Measurements from ENCODE around the gene RPS4Y1.
A peak's percentile ranks its signal among the peaks of the same experiment; 100 is the strongest.
"Not testable (repeated sequence)": the region's sequence is repeated elsewhere in the genome, so short reads cannot be mapped to it uniquely, and the experiment has no call there.

Gene RPS4Y1

DNA sequence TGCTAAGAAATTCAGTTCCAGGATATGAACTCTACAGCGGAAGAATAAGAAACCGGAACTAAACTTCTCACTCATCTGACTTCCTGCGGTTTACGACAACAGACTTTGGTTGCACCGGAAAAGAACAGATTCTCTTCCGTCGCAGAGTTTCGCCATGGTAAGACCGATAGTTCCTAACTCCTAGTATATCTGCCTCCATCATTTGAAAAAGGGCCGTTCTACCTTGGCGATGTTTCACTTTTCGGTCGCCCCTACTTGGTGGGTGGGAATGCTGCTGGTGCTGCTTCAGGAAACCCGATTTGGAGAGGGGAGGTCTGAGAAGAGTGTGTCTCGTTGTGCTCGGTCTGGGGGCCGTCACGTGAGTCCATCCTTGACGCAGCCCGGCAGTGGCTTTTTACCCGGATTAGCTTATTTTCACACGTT is at the start of gene RPS4Y1:
RPS4Y1 (plus strand) TSS at position 132 of the 423 bp plus-strand sequence; CDS start at position 155, 23 bp downstream.
- peak in 3 of 6 experiments; percentile 43 to 67 (median 44) for DNase-seq

DNA sequence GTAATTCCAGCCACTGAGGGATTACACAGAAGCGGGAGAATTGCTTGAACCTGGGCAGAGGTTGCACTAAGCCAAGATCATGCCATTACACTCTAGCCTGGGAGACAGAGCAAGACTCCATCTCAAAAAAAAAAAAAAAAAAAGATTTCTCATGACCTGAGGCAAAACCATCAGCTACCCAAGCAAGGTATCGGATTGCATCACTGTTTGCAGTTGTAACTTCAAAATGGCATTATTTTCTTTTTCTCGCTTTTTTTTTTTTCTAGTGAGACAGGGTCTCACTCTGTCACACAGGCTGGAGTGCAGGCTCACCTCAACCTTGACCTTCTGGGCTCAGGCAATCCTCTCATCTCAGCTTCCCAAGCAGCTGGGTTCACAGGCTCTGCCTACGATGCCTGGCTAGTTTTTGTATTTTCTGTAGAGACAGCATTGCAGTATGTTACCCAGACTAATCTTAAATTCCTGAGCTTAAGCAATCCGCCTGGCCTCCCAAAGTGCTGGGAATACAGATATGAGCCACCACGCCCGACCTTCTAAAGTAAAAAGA is 44.4 kb upstream of the RPS4Y1 start:
- DNase-seq = no peak

DNA sequence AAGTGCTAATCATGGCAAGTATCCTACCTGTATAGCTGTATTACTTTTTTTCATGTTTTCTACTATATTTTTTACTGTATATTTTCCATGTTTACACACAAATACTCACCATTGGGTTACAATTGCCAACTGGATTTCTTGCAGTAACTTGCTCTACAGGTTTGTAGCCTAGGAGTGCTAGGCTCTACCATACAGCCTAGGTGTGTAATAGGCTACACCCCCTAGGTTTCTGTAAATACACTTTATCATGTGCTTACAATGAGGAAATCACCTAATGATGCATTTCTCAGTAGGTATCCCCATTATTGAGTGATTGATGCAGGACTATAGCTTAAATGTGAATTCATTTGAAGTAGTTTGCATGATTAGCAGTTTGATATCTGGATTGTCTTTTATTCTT is 43.4 kb upstream of the RPS4Y1 start:
- no peak for DNase-seq

DNA sequence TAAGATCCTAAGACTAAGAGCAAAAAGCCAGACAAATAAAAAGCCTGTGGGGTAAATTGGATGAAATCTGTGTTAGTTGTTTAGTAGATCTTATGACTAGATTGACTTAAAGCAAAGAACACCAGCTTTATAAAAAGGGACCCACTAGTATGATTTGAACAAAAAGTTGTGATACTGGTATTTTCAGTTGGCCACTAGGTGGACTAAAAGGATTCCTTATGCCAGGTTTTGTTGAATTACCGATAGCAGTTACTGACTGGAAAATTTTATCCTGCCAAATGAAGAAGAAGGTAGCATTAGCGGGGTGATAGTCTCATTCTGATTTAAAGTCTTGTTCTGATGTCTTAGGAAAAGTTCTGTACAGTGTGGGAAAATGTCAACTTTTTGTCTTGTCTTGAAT is 41.2 kb upstream of the RPS4Y1 start:
- DNase-seq = no peak

DNA sequence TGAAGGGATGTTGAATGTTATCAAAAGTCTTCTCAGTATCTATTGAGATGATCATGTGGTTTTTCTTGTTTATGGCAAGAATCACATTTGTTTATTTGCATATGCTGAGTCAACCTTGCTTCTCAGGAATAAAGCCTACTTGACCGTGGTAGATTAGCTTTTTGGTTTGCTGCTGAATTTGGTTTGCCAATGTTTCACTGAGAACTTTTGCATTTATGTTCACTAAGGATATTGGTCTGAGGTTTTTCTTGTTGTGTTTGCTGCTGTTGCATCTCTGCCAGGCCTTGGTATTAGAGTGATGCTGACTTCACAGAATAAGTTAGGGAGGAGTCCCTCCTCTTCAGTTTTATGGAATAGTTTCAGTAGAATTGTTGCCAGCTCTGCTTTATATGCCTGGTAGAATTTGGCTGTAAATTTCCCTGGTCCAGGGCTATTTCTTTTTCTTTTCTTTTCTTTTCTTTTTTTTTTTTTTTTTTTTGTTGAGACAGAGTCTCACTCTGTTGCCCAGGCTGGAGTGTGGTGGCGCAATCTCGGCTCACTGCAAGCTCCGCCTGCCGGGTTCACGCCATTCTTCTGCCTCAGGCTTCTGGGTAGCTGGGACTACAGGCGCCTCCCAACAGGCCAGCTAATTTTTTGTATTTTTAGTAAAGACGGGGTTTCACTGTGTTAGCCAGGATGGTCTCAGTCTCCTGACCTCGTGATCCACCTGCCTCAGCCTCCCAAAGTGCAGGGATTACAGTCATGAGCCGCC is 24.1 kb upstream of the RPS4Y1 start:
- DNase-seq = not testable (repeated sequence)

DNA sequence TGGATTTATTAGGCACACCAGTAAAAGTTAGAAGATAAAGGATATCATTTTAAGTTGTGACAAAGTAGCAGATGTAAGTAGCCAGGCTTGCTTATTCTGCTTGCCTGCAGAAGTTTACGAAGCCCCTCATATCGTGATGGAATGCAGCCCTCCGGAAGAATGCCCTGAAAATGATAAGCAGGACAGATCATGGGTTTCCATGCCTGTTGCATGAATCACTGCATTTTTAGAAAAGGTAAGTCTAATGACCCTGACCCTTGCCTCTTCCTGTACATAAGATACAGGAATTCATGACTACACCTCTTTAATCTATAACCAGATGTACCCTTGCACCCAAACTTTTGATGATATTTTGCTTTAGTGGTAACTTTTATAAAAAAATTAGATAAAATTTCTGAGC is 16.9 kb upstream of the RPS4Y1 start:
- DNase-seq = no peak

DNA sequence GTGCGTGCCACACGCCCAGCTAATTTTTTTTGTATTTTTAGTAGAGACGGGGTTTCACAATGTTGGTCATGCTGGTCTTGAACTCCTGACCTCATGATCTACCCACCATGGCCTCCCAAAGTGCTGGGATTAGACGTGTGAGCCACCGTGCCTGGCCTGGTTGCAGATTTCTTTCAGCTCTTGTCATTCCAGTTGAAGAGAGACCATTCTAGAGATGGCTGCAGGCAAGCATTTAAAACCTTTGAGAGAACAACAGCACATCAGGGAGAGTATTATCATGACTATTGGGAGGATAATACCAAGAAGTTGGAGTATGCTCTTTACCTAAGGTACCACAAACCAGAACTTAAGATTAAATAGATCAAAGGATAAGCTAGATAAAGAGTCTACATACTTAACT is 12.9 kb upstream of the RPS4Y1 start:
- DNase-seq = no peak

DNA sequence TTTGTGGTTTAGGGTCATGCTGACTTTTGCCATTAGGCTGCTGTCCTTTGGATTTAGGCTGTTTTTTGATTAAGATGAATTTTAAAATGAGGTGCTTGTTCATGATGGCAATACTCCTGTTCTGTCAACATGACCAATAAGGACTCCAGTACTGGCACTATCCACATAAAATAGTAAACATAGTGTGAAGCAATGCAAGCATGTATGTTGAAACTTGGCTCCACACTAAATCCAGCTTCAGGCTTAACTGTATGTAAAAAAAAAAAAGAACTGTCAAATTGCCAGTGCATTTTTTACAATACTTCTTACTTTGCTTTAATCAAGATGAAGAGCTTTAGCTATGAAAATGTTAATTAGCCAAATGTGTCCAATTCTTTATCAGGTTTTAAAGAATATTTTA is 6.2 kb upstream of the RPS4Y1 start:
- no peak for DNase-seq

DNA sequence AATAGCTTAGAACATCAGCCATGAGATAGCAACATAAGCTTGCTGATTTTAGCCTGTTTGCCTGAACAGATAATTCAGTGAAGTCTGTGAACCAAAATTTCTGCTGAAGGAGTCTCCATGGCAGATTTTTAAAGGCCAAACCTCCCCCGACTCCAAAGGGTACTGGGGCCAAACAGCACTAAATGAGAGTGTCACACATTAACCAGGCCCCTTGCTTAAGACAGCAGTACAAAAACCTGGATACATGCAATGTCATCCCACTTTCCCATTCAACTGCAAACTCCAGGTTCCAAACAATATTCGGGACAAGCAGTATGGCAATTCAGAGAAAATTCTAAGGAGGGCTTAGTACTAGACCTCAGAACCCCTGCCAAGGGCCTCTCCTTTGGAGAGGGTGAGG is 4.3 kb upstream of the RPS4Y1 start:
- DNase-seq = no peak

DNA sequence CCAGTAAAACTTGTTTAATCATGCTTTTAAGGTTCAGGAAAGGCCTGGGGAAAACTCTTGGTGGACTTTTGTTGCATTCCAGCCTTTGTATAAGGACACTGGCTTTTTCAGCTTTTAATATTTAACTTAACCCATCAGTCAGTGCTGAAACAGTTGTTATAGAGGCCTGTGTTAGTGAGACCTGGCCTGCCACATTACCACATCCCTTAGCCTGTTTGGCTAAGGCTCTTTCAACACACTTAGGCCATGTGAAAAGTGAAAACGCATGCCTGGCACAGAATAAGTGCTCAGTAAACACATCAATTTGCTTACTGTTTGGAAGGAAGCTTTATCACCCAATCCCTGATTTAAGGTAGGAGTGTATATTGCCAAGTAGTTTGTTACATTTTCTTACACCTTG is 3.5 kb upstream of the RPS4Y1 start:
- DNase-seq = no peak

DNA sequence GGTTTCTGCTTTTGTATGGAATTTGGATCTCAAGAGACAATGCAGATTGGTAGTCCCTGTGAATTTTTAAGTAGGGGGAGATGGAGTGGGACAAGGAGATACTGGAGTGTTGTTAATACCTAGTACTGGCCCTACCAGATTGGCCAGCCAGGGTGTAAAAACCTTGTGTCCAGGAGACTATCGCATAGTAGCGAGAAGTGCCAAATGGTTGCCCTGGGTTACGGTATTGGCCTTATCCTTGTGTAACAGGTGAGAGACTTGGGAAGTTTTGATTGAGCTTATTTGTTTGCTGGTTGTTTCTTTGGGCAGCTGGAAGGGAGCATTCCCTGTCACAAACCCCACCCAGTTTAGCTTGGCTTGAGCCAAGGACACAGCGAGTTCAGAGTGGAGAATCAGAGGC is 5.4 kb downstream of the RPS4Y1 start:
- DNase-seq = no peak

DNA sequence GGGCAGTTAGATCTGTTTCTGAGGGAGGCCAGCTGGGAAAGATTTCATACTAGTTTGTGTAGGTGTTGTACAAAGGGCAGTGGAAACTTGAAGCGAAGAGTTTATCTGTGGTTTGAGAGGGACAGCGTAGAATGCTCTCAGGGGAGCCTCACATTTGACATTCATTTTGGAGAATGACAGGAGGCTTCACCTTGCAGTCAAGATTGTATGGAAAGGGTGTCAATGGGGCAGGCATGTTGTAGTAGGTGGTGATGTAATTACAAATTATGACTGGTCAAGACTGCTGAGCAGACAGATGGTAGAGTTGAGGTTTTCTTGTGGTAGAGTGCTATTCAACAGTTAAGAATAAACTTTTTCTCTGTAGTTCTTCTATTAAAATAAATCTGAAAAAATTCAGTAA is 7.0 kb downstream of the RPS4Y1 start:
- no peak for DNase-seq

DNA sequence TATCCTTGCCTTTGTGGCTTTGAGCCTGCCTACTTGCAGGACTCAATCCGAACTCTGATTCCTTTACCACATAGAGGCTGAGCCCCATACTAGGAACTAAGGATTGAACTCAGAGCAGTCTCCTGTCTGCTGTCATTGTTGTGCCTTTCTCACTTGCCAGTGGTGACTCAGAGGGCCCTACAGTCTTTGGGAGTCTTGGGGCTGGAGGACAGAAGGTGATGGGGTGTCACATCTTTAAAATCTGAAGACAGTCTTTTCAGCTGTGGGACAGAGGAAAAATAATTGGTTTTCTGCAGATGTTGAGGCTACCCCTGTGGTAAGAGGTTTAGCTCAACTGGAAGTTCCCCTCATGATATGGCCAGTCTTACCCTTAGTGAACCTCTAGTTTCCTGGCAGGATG is 8.0 kb downstream of the RPS4Y1 start:
- DNase-seq = no peak

DNA sequence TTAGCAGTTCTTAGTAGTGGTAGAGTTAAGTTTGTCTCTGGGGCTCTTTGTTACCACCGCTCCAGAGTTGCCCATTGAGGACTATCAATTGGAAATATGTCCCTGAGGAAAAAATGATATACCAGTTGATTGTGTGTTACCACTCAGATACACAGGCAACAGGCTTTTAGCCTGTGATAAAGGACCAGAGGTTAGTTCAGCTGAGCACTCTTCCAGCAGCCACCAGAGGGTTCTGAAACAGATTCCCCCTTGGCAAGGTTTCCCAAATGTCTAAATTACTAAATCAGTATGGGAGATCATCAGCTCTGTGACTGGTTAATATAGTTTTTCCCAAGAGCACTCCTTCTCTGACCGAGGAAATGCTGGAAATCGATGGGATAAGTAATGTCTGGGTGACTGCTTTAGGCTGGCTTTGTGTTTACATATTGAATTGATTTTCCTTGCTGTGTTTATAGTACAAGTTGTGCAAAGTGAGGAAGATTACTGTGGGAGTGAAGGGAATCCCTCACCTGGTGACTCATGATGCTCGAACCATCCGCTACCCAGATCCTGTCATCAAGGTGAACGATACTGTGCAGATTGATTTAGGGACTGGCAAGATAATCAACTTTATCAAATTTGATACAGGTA is 12.9 kb downstream of the RPS4Y1 start:
- no peak for DNase-seq

DNA sequence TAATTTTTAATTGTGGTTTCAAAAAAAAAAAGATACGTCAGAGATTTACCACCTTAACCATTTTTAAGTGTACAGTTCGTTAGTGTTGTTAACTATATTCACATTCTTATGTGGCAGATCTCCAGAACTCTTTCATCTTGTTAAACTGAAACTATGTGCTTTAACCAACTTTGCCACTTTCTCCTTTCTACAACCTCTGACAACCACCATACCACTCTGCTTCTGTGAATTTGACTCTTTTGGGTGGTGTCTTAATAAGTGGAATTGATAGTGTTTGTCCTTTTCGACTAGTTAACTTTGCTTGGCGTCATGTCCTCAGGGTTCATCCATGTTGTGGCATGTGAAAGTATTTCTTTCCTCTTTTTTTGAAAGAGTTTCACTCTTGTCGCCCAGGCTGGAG is 15.7 kb downstream of the RPS4Y1 start:
- DNase-seq = no peak

DNA sequence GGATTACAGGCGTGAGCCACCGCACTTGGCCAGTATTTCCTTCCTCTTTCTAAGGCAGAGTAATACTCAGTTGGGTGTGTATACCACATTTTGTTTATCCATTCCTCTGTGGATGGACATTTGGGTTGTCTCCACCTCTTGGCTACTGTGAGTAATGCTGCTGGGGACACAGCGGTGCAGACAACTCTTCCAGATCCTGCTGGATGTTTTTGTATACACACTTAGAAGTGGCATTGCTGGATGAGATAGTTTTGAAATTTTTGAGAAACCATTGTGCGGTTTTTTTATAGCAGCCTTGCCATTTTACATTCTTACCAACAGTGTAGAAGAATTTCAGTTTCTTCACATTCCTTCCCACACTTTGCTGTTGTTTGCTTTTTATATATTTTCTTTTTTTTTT is 16.3 kb downstream of the RPS4Y1 start:
- DNase-seq = no peak

DNA sequence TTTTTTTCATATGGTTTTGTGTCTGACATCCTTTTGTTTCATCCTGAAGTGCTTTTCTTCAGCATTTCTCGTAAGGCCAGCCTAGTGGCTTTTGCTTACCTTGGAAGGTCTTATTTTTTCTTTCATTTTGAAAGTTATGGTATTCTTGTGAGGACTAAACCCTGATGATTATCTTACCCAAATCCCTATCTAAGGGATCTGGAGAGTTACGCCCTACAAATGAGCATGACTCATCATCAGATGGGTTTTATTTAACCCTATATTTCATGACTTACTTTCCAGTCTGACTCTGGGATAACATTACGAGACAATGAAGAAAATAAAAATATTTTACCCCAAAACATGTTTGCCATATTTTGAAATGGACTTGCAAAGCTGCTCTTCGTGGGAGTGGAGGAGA is 18.4 kb downstream of the RPS4Y1 start:
- no peak for DNase-seq

DNA sequence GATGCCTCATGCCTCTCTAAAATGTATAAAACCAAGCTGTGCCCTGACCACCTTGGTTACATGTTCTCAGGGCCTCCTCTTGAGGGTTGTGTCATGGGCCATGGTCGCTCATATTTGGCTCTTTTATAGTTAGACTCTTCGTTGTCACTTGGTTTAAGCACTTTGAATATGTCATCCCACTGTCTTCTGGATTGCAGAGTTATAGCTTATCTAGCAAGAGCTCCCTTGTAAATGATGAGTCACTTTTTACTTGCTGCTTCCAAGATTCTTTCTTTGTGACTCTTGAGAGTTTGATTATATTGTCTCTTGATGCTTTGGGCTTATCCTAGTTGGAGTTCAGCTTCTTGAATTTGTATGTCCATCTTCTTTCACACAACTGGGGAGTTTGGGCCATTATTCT is 19.1 kb downstream of the RPS4Y1 start:
- no peak for DNase-seq

DNA sequence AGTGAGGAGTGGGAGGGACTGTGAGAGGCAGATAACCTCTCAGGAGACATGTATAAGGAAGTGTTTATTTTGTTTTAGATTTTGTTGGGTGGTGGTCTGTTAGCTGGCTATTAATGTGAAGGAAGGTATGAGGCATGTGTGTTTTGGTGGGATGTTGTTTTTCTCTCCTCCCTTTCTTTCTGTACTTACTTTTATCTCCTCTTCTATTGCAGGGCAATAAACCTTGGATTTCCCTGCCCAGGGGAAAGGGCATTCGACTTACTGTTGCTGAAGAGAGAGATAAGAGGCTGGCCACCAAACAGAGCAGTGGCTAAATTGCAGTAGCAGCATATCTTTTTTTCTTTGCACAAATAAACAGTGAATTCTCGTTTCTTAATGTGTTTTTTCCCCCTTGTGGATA is 25.2 kb downstream of the RPS4Y1 start:
- no peak for DNase-seq

DNA sequence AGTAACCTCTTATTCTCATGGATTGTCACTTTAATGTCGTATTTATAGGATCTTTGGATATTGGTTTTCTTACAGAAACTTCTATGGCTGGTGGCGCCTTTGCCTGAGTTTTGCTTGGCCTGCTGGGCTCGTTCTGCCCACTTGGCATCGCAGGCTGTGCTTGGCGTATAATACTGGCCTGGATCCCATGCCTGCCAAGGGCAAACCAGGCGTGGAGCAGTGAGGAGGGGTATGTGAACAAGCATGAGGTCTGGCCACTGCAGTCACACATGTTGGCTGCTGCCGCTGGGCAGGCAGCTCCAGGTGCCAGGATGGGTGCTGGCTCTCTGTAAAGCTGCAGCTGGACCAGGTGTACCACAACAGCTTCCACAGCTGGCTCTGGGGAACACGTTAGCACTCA is 26.1 kb downstream of the RPS4Y1 start:
- no peak for DNase-seq

DNA sequence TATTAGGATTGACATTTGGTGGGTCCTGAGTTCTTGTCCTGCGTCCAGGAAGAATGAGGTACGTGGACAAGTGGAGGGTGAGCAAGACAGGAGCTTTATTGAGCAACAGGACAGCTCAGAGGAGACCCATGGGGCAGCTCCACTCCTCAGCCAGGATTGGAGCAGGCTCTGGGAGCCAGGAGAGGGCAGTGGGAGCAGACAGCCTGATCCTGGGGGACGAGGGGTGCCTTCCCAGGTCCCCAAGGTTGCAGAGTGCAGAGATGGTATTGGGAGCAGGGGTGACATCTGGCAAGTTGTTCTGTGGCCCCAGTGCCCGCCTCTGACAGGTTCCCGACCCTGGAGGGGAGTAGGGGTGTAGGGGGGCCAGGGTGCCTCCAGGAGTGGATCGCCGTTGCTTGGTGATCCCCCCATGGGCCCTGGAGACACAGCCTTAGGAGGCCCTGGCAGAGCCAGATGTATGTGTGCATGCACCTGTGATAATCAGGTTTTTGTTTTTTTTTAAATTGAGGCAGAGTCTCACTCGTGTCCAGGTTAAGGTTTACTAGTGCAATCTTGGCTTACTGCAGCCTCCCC is 26.7 kb downstream of the RPS4Y1 start:
- no peak for DNase-seq

DNA sequence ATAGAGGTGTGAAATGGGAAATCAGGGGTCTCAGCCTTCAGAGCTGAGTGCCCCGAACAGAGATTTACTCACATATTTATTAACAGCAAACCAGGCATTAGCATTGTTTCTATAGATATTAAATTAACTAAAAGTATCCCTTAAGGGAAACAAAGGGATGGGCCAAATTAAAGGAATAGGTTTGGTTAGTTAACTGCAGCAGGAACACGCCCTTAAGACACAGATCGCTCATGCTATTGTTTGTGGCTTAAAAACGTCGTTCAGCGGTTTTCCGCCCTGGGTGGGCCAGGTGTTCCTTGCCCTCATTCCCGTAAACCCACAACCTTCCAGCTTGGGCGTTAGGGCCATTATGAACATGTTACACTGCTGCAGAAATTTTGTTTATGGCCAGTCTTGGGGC is 30.8 kb downstream of the RPS4Y1 start:
- not testable (repeated sequence) for DNase-seq

DNA sequence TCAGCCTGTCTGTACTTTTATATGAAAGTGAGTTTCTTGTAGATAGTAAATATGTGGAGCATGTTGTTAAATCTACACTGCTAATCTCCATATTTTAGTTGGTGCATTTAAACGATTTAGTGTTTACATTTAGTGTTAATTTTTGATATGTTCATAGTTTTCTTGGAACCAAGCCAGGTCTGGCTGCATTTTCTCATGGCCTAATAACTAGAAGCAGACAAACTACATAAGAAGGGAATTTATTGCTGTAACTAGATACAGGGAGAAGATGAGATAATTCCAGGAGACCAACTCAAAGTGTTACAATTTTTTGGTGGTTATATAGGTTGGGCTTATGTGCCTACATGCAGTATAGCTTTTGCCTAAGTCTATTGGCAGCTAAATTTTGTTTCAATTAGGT is 32.8 kb downstream of the RPS4Y1 start:
- DNase-seq = no peak

DNA sequence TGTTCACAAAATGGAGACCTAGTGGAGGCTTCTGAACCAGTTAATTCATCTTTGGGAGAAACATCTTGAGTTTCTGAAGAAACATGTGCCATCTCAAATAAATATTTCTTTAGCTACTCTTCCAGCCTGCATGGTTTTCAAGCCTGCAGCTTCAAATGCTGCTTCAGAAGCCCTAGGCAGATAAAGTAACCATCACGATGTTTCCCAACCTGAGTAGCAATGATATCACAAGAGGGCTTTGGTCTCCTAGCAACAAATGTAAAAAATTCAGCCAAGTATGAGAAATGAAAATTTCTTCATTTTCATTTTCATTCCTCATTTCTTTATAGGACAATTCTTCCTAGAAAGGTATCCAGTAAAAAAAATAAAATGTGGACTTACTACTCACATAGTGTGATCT is 42.2 kb downstream of the RPS4Y1 start:
- no peak for DNase-seq
